Pulmonary artery endothelial cell (primary cell): Measurements from ENCODE around the gene R3HDM2. TPM values are rescaled to one million over a fixed set of nuclear protein-coding genes. Genes with fewer than 3 reads are reported as not detected.
A peak's percentile ranks its signal among the peaks of the same experiment; 100 is the strongest.

Experiments
- DNase-seq: peaks from one replicate; pipeline ENCODE4 v3.0.0-alpha.2; 2011; ENCODE audit warnings: low read depth, low spot score
- total RNA-seq: library from RNA; depleted of rRNA; stranded (reverse); fragments of >200 nt; gene quantifications from 2 replicates; pipeline ENCODE4 v1.2.3, GENCODE V29; 2014

R3HDM2 gene
- total RNA-seq, 1 donor from 2014 or later, result 5.5 TPM

- no peak for DNase-seq
Measured at GRCh38 chr12:57218030-57218853, 212.6 kb downstream of the R3HDM2 start.

GRCh38 chr12:57216921-57217879 lies 213.6 kb downstream of the R3HDM2 start:
- no peak for DNase-seq

- DNase-seq, result no peak
Measured at GRCh38 chr12:57216014-57216911, 214.6 kb downstream of the R3HDM2 start, which contains the start of gene NXPH4. Gene NXPH4, plus strand, starts transcription at chr12:57216794. Its CDS starts 176 bp downstream, at chr12:57216970.

GRCh38 chr12:57215668-57216013 lies 215.2 kb downstream of the R3HDM2 start:
- no peak for DNase-seq

GRCh38 chr12:57215065-57215464 lies 215.8 kb downstream of the R3HDM2 start:
- no peak for DNase-seq

GRCh38 chr12:57214398-57214781 lies 216.5 kb downstream of the R3HDM2 start:
- peak; percentile 17 for DNase-seq

GRCh38 chr12:57213763-57214397 lies 217.0 kb downstream of the R3HDM2 start:
- no peak for DNase-seq

GRCh38 chr12:57213058-57213715 lies 217.7 kb downstream of the R3HDM2 start:
- peak; percentile 39 for DNase-seq

- DNase-seq, result no peak
Measured at GRCh38 chr12:57212701-57213057, 218.2 kb downstream of the R3HDM2 start.

GRCh38 chr12:57211791-57212700 lies 218.8 kb downstream of the R3HDM2 start:
- no peak for DNase-seq

- DNase-seq, result no peak
Measured at GRCh38 chr12:57210926-57211692, 219.7 kb downstream of the R3HDM2 start.

GRCh38 chr12:57210461-57210860 lies 220.4 kb downstream of the R3HDM2 start:
- no peak for DNase-seq

- DNase-seq, result no peak
Measured at GRCh38 chr12:57209916-57210315, 220.9 kb downstream of the R3HDM2 start.

- DNase-seq, result no peak
Measured at GRCh38 chr12:57208631-57209282, 222.1 kb downstream of the R3HDM2 start.

GRCh38 chr12:57207731-57208630 lies 222.9 kb downstream of the R3HDM2 start:
- no peak for DNase-seq

- DNase-seq, result no peak
Measured at GRCh38 chr12:57205931-57206330, 224.9 kb downstream of the R3HDM2 start.

- no peak for DNase-seq
Measured at GRCh38 chr12:57205186-57205585, 225.7 kb downstream of the R3HDM2 start.
